Neuronal stem cell (in vitro differentiated cells): ENCODE data around the gene GABBR2.

Experiments used
- DNase-seq: peaks from one replicate; pipeline ENCODE4 v3.0.0-alpha.2; 2013; ENCODE audit warnings: low spot score
- H2AFZ ChIP-seq: one replicate; pipeline ENCODE4 v1.6.1; 2013; ENCODE audit warnings: mild to moderate bottlenecking, low read length, inconsistent platforms
- H2AK5ac ChIP-seq: 2 replicates; pipeline ENCODE4 v1.6.1; 2013; ENCODE audit warnings: low read depth, mild to moderate bottlenecking, inconsistent platforms, low read length, moderate library complexity, mixed read lengths
- H2BK120ac ChIP-seq: 2 replicates; pipeline ENCODE4 v1.6.1; 2013; ENCODE audit warnings: low read depth, mild to moderate bottlenecking, inconsistent platforms, low read length, moderate library complexity, mixed read lengths
- H2BK12ac ChIP-seq: one replicate; pipeline ENCODE4 v1.6.1; 2013; ENCODE audit warnings: low read length, inconsistent platforms
- H2BK15ac ChIP-seq: 2 replicates; pipeline ENCODE4 v1.6.1; 2013; ENCODE audit warnings: mild to moderate bottlenecking, low read length, inconsistent platforms, mixed read lengths
- H2BK5ac ChIP-seq: one replicate; pipeline ENCODE4 v1.6.1; 2013; ENCODE audit warnings: inconsistent platforms, mild to moderate bottlenecking, low read length, moderate library complexity
- H3K14ac ChIP-seq: one replicate; pipeline ENCODE4 v1.6.1; 2013; ENCODE audit warnings: low read length, inconsistent platforms
- H3K18ac ChIP-seq: 2 replicates; pipeline ENCODE4 v1.6.1; 2013; ENCODE audit warnings: low read length, inconsistent platforms
- H3K23ac ChIP-seq: 2 replicates; pipeline ENCODE4 v1.6.1; 2013; ENCODE audit warnings: low read depth, mild to moderate bottlenecking, mixed read lengths, low read length, inconsistent platforms; ENCODE audit not compliant: poor library complexity
- H3K27ac ChIP-seq: replicated peaks from 3 replicates; pipeline ENCODE4 v1.5.1; 2013; ENCODE audit warnings: low read length, inconsistent platforms
- H3K27me3 ChIP-seq, 3 experiments: 2 replicates each; pipeline ENCODE4 v1.6.1; 2013; ENCODE audit warnings: low read length in 3 of 3, mild to moderate bottlenecking in 2 of 3, inconsistent platforms in 1 of 3, low read depth in 1 of 3, mixed read lengths in 1 of 3, moderate library complexity in 1 of 3; ENCODE audit not compliant: control insufficient read depth in 3 of 3, insufficient read depth in 3 of 3
- H3K36me3 ChIP-seq, 2 donors: replicated peaks in 1 of 2; 2 replicates each; pipeline ENCODE4 v1.6.1; 2013; ENCODE audit warnings: low read length in 2 of 2; ENCODE audit not compliant: control insufficient read depth in 2 of 2, insufficient read depth in 2 of 2
- H3K4ac ChIP-seq: 2 replicates; pipeline ENCODE4 v1.6.1; 2013; ENCODE audit warnings: inconsistent platforms, mild to moderate bottlenecking, low read length, moderate library complexity
- H3K4me1 ChIP-seq, 2 donors: 1 replicate in 1 of 2; 2 replicates in 1 of 2; pipeline ENCODE4 v1.6.1; 2013; ENCODE audit warnings: low read length in 2 of 2, low read depth in 1 of 2; ENCODE audit not compliant: control insufficient read depth in 2 of 2, insufficient read depth in 1 of 2
- H3K4me2 ChIP-seq: one replicate; pipeline ENCODE4 v1.6.1; 2013; ENCODE audit warnings: mild to moderate bottlenecking, low read length, inconsistent platforms; ENCODE audit not compliant: insufficient read depth, poor library complexity, severe bottlenecking
- H3K4me3 ChIP-seq, 2 donors: 2 replicates each; pipeline ENCODE4 v1.5.1; 2013; ENCODE audit warnings: low read length in 2 of 2, mild to moderate bottlenecking in 2 of 2, inconsistent platforms in 1 of 2, moderate library complexity in 1 of 2
- H3K79me1 ChIP-seq: one replicate; pipeline ENCODE4 v1.6.1; 2013; ENCODE audit warnings: low read depth, mild to moderate bottlenecking, inconsistent platforms, low read length, moderate library complexity
- H3K9ac ChIP-seq: one replicate; pipeline ENCODE4 v1.6.1; 2013; ENCODE audit warnings: mild to moderate bottlenecking, low read depth, low read length, inconsistent platforms; ENCODE audit not compliant: poor library complexity
- H3K9me3 ChIP-seq, 2 donors: replicated peaks in 1 of 2; 2 replicates each; pipeline versions ENCODE3 to v1.6.1; 2013; ENCODE audit warnings: low read length in 2 of 2, mild to moderate bottlenecking in 2 of 2, inconsistent platforms in 1 of 2, low read depth in 1 of 2, mixed read lengths in 1 of 2, moderate library complexity in 1 of 2; ENCODE audit not compliant: control insufficient read depth in 2 of 2, insufficient read depth in 1 of 2
- H4K8ac ChIP-seq: one replicate; pipeline ENCODE4 v1.6.1; 2013; ENCODE audit warnings: low read depth, mild to moderate bottlenecking, inconsistent platforms, low read length, moderate library complexity
- H4K91ac ChIP-seq: one replicate; pipeline ENCODE4 v1.6.1; 2013; ENCODE audit warnings: low read length, low read depth, mild to moderate bottlenecking, inconsistent platforms; ENCODE audit not compliant: poor library complexity
- WGBS, 2 donors: extraction: QIAGEN DNeasy Blood & Tissue Kit; methylation state at CpG; one replicate each; pipeline ENCODE4 v1.1.7; 2013; ENCODE audit warnings: missing lambda C conversion rate in 2 of 2, mixed read lengths in 1 of 2; ENCODE audit not compliant: insufficient read length in 2 of 2, insufficient replicate concordance in 1 of 2; ENCODE audit errors: extremely low coverage in 2 of 2; 5-methylcytosine and 5-hydroxymethylcytosine counted together

The GABBR2 gene

GRCh38 chr9:98570663-98571440, 137.9 kb downstream of the GABBR2 start:
- Histone ChIP-seq H3K4me3 (no peak overlapping the region), H4K8ac (no peak overlapping the region), H3K9me3 (no peaks in the 10 kb centered on the region), H3K4ac (no peak overlapping the region), H3K23ac (peak overlapping the region; percentile 22), H2BK15ac (peak overlapping the region; percentile 8), H3K27ac (no peak overlapping the region), H3K14ac (no peak overlapping the region), H3K9ac (peak overlapping the region; percentile 45), H3K4me1 (peaks cover 0 to 25% of the 10 kb centered on the region in 2 donors), H2BK12ac (peak overlapping the region; percentile 8), H2AFZ (no peak overlapping the region), H3K36me3 (no peaks in the 10 kb centered on the region), H3K18ac (peak overlapping the region; percentile 91), H2BK120ac (no peak overlapping the region), H2BK5ac (no peak overlapping the region), H4K91ac (no peak overlapping the region), H2AK5ac (peak overlapping the region; percentile 28), H3K4me2 (no peak overlapping the region), H3K79me1 (no peaks in the 10 kb centered on the region), H3K27me3 (peaks cover 0 to 24% (median 0%) of the 10 kb centered on the region in 3 experiments)
- DNase-seq: no peak
- no CpG with 5 or more reads among the region's 12 CpGs for WGBS, 2 donors

- no peak for DNase-seq
Observed at GRCh38 chr9:98570055-98570454, 138.7 kb downstream of the GABBR2 start.

GRCh38 chr9:98569491-98569890, 139.2 kb downstream of the GABBR2 start:
- no peak overlapping the region for H2BK15ac ChIP-seq
- no peak overlapping the region for H2BK12ac ChIP-seq
- H3K4me1 ChIP-seq: peaks cover 0 to 25% of the 10 kb centered on the region in 2 donors
- H3K4me3 ChIP-seq: no peak overlapping the region
- no peak overlapping the region for H3K4ac ChIP-seq
- no peak overlapping the region for H3K9ac ChIP-seq
- H3K79me1 ChIP-seq: no peaks in the 10 kb centered on the region
- H3K23ac ChIP-seq: no peak overlapping the region
- no peak overlapping the region for H4K91ac ChIP-seq
- H3K4me2 ChIP-seq: no peak overlapping the region
- H2AK5ac ChIP-seq: no peak overlapping the region
- no peak overlapping the region for H3K14ac ChIP-seq
- H3K9me3 ChIP-seq: no peaks in the 10 kb centered on the region
- H2BK5ac ChIP-seq: no peak overlapping the region
- whole genome bisulfite sequencing, 2 donors: no CpG with 5 or more reads among the region's 4 CpGs
- DNase-seq: no peak
- no peak overlapping the region for H2AFZ ChIP-seq
- H3K36me3 ChIP-seq: no peaks in the 10 kb centered on the region
- peaks cover 0 to 24% (median 0%) of the 10 kb centered on the region in 3 experiments for H3K27me3 ChIP-seq
- H3K18ac ChIP-seq: no peak overlapping the region
- no peak overlapping the region for H4K8ac ChIP-seq
- no peak overlapping the region for H3K27ac ChIP-seq
- H2BK120ac ChIP-seq: no peak overlapping the region

More at GRCh38 chr9:98570055-98570454, 138.7 kb downstream of the GABBR2 start:
- Histone ChIP-seq H3K27me3 (peaks cover 0 to 24% (median 0%) of the 10 kb centered on the region in 3 experiments), H3K18ac (peak overlapping the region; percentile 58), H3K27ac (no peak overlapping the region), H3K14ac (no peak overlapping the region), H3K9me3 (no peaks in the 10 kb centered on the region), H3K23ac (no peak overlapping the region), H2BK12ac (no peak overlapping the region), H3K4me1 (peaks cover 0 to 25% of the 10 kb centered on the region in 2 donors), H2BK5ac (no peak overlapping the region), H2BK120ac (no peak overlapping the region), H3K9ac (no peak overlapping the region), H3K4ac (no peak overlapping the region), H2AK5ac (no peak overlapping the region), H3K4me3 (no peak overlapping the region), H3K36me3 (no peaks in the 10 kb centered on the region), H2AFZ (no peak overlapping the region), H3K4me2 (no peak overlapping the region), H4K8ac (no peak overlapping the region), H2BK15ac (no peak overlapping the region), H3K79me1 (no peaks in the 10 kb centered on the region), H4K91ac (no peak overlapping the region)
- no CpG with 5 or more reads among the region's 9 CpGs for WGBS, 2 donors

GRCh38 chr9:98568909-98569469, 139.7 kb downstream of the GABBR2 start:
- no peak overlapping the region for H3K23ac ChIP-seq
- H3K4me3 ChIP-seq: no peak overlapping the region
- WGBS, 2 donors: no CpG with 5 or more reads among the region's 6 CpGs
- H2BK15ac ChIP-seq: no peak overlapping the region
- no peak overlapping the region for H2BK12ac ChIP-seq
- peaks cover 0 to 25% of the 10 kb centered on the region in 2 donors for H3K4me1 ChIP-seq
- H2AK5ac ChIP-seq: no peak overlapping the region
- no peak overlapping the region for H2BK5ac ChIP-seq
- H3K36me3 ChIP-seq: no peaks in the 10 kb centered on the region
- no peak overlapping the region for H3K4ac ChIP-seq
- H3K27ac ChIP-seq: no peak overlapping the region
- DNase-seq: no peak
- H3K9ac ChIP-seq: no peak overlapping the region
- no peak overlapping the region for H4K8ac ChIP-seq
- H4K91ac ChIP-seq: no peak overlapping the region
- no peak overlapping the region for H3K18ac ChIP-seq
- H2BK120ac ChIP-seq: no peak overlapping the region
- no peaks in the 10 kb centered on the region for H3K79me1 ChIP-seq
- no peak overlapping the region for H3K4me2 ChIP-seq
- no peak overlapping the region for H2AFZ ChIP-seq
- peaks cover 0 to 24% (median 0%) of the 10 kb centered on the region in 3 experiments for H3K27me3 ChIP-seq
- H3K9me3 ChIP-seq: no peaks in the 10 kb centered on the region
- H3K14ac ChIP-seq: no peak overlapping the region
